ENCODE data around the gene FAM222A. TPM values are rescaled to one million over a fixed set of nuclear protein-coding genes. Genes with fewer than 3 reads are reported as not detected.
"Not testable (repeated sequence)": the region's sequence is repeated elsewhere in the genome, so short reads cannot be mapped to it uniquely, and the experiment has no call there.

The FAM222A gene
- total RNA-seq, 4 donors from 2014 or later = 4.8 to 7.2 (median 6.1) TPM

DNA sequence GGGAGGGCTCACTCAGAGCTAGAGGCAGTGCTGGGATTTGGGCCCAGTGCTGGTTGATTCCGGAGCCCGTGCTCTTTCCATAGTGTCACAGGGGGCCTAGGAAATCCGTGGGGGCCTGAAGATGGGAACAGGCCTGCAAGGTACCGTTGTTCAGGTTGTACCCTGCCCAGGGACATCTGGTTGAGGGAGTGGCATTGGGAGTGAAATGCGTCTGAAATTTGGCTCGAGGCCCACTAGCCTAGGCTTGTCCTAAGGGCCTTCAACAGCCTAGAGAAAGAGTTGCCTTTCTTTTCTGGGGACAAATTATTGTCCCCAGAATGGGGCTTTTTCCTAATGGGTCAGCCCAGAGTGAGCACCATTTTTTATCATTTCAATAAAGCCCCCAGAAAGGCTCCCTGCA is 26.4 kb upstream of the FAM222A start:
- intact Hi-C loops (cut with DNase I; ENCODE audit: low total_unique reads) = no loop called here
- TF ChIP-seq, protein P1, sequence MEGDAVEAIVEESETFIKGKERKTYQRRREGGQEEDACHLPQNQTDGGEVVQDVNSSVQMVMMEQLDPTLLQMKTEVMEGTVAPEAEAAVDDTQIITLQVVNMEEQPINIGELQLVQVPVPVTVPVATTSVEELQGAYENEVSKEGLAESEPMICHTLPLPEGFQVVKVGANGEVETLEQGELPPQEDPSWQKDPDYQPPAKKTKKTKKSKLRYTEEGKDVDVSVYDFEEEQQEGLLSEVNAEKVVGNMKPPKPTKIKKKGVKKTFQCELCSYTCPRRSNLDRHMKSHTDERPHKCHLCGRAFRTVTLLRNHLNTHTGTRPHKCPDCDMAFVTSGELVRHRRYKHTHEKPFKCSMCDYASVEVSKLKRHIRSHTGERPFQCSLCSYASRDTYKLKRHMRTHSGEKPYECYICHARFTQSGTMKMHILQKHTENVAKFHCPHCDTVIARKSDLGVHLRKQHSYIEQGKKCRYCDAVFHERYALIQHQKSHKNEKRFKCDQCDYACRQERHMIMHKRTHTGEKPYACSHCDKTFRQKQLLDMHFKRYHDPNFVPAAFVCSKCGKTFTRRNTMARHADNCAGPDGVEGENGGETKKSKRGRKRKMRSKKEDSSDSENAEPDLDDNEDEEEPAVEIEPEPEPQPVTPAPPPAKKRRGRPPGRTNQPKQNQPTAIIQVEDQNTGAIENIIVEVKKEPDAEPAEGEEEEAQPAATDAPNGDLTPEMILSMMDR (IDR thresholded peaks at IDR 0.05) = no peak
- no peak for TF ChIP-seq POLR2A (IDR thresholded peaks at IDR 0.05)
- no peak overlapping the region for H3K4me3 ChIP-seq (ENCODE audit: low read depth, poor library complexity, severe bottlenecking)
- WGBS, 2 donors = 62 to 65% methylated on average over 6 of the region's 6 CpGs
- no peak for DNase-seq (ENCODE audit: low spot score in 2 of 2)

DNA sequence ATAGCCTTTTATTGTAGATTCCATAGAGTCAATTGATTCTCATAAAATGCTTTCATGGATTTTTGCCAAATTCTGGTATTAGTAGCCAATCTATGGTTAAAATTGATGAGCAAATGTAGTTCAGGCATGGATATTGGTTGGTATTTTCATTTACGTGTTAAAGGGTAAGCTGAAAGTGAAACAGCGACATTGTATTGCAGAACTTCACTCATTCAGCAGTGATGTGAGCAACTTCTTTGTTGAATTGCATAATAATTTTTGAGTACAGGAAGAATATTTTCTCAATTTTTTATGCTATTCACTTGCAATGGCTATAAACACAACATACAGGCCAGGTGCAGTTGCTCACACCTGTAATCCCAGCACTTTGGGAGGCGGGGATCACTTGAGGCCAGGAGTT is 24.2 kb upstream of the FAM222A start:
- WGBS, 2 donors = 85 to 86% methylated on average over 3 of the region's 3 CpGs
- DNase-seq (ENCODE audit: low spot score in 2 of 2) = no peak
- intact Hi-C loops (cut with DNase I; ENCODE audit: low total_unique reads) = no loop called here
- no peak overlapping the region for H3K4me3 ChIP-seq (ENCODE audit: low read depth, poor library complexity, severe bottlenecking)
- TF ChIP-seq, protein P1 (IDR thresholded peaks at IDR 0.05) = no peak
- no peak for TF ChIP-seq POLR2A (IDR thresholded peaks at IDR 0.05)

DNA sequence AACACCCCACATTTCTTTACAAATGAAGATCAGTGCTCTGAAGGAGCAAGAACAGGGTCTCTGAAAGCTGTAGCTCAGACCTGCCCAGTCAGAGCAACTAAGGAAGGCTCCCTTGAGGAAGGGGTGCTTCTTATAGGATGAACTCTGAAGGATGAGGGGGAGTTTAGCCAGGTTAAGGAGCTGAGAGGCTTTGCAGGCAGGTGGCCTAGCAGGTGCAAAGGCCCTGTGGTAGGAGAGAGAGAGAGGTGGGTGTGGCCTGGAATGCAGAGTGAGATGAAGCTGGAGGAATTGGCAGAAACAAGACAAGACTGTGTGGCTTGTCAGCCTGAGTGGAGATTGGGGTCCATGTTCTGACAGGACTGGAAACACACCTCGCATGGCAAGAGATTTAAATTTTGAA is 20.5 kb upstream of the FAM222A start:
- TF ChIP-seq POLR2A (IDR thresholded peaks at IDR 0.05) = no peak
- TF ChIP-seq, protein P1 (IDR thresholded peaks at IDR 0.05) = no peak
- no peak overlapping the region for H3K4me3 ChIP-seq (ENCODE audit: low read depth, poor library complexity, severe bottlenecking)
- DNase-seq (ENCODE audit: low spot score in 2 of 2) = no peak
- intact Hi-C loops (cut with DNase I; ENCODE audit: low total_unique reads) = no loop called here
- WGBS, 2 donors = 48 to 60% methylated on average over 1 of the region's 1 CpG

DNA sequence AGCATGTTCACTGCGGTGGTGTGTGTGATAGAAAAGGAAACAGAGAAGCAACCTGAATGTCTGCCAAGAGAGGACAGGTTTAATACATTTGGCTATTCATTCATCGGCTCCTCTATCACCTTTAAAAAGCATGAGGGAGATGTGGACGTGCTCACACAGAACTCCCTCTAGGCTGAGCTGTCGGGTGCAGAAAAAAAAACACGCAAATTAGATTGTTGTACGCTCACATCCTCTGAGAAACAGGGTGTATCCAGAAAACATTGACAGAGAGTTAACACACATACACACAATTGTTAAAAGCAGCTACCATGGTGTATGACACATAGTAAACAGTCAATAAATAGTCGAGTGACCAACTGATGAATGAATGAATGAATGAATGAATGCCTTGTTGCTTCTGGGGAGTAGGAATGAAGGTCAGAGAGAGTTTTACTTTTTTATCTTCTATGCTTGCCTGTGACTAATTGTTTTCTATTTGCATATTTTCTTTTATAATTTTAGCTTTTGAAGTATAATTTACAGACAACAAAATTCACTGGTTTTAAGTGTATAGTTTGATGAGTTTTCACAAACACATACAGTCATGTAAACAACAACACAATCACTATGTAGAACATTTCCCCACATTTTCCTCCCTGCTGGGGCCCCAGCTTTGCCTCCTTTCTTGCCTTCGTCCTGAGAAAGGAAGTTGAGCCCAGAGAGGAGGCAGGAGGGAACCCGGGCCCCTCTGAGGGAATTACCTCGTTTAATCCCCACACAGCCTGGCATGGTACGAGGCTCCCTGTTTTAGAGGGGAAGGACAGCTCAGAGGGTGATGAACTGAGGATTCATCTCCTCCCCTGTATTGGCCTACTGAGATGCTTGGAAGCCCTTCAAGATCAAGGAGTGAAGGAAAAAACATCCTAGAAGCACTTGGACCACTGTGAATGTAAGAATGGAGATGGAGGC is 19.7 kb upstream of the FAM222A start:
- no peak for DNase-seq (ENCODE audit: low spot score in 2 of 2)
- TF ChIP-seq, protein P1 (IDR thresholded peaks at IDR 0.05) = no peak
- TF ChIP-seq POLR2A (IDR thresholded peaks at IDR 0.05) = no peak
- intact Hi-C loops (cut with DNase I; ENCODE audit: low total_unique reads) = no loop called here
- 41 to 43% methylated on average over 11 of the region's 11 CpGs for WGBS, 2 donors
- no peak overlapping the region for H3K4me3 ChIP-seq (ENCODE audit: low read depth, poor library complexity, severe bottlenecking)

DNA sequence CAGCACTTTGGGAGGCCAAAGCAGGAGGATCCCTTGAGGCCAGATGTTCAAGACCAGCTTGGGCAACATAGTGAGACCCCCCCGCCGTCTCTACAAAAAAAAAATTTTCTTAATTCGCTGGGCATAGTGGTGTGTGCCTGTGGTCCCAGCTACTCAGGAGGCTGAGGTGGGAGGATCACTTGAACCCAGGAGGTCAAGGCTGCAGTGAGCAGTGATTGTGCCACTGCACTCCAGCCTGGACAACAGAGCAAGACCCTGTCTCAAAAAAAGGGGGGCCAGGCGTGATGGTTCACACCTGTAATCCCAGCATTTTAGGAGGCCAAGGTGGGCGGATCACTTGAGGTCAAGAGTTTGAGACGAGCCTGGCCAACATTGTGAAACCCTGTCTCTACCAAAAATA is 19.0 kb upstream of the FAM222A start:
- H3K4me3 ChIP-seq (ENCODE audit: low read depth, poor library complexity, severe bottlenecking); intact Hi-C loops (cut with DNase I; ENCODE audit: low total_unique reads); DNase-seq (ENCODE audit: low spot score in 2 of 2): not testable (repeated sequence)
- WGBS, 2 donors = 72 to 78% methylated on average over 6 of the region's 6 CpGs

DNA sequence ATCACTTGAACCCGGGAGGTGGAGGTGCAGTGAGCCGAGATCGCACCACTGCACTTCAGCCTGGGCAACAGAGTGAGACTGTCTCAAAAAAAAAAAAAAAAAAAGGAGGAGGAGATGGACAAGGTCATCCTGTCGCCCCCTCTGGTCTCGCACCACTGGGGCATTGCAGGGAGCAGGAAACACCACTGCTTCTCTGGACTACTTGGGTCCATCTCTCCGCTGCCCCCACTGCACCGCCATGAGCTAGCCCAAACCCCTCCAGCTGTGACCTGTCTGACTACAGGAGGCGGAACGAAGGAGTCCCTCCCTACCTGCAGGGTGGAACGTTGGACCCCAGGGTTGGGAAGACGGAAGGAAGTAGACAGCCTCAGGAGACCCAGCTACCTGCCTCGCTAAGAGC is 18.2 kb upstream of the FAM222A start:
- H3K4me3 ChIP-seq (ENCODE audit: low read depth, poor library complexity, severe bottlenecking) = no peak overlapping the region
- intact Hi-C loops (cut with DNase I; ENCODE audit: low total_unique reads) = no loop called here
- WGBS, 2 donors = 72 to 73% methylated on average over 12 of the region's 12 CpGs
- no peak for TF ChIP-seq POLR2A (IDR thresholded peaks at IDR 0.05)
- TF ChIP-seq, protein P1 (IDR thresholded peaks at IDR 0.05) = no peak
- DNase-seq (ENCODE audit: low spot score in 2 of 2) = no peak

Measured in lower leg skin (tissue), 4 donors.